HepG2 (cell line): ENCODE data around the gene LRBA. TPM values are rescaled to one million over a fixed set of nuclear protein-coding genes. Genes with fewer than 3 reads are reported as not detected.

Experiments
- CREB1 ChIP-seq, 2 experiments: fragments of 450-650 bp in 1 of 2; IDR thresholded peaks; 2 replicates each; pipeline ENCODE4 v1.6.1; 2016 to 2017; ENCODE audit warnings: control low read depth in 1 of 2, mild to moderate bottlenecking in 1 of 2, missing compliant biosample characterization in 1 of 2, missing genetic modification characterization in 1 of 2
- FOXJ3 ChIP-seq: sonication (generic); formaldehyde crosslinking; IDR thresholded peaks from 2 replicates; pipeline ENCODE4 v1.4.0; 2020; ENCODE audit warnings: missing genetic modification reagents, mild to moderate bottlenecking, borderline replicate concordance
- GATA4 ChIP-seq: sonication (generic); IDR thresholded peaks from 2 replicates; pipeline ENCODE4 v1.6.1; 2016; ENCODE audit warnings: antibody characterized with exemption, low read depth, borderline replicate concordance
- HNF4A ChIP-seq: sonication (generic); formaldehyde crosslinking; IDR thresholded peaks from 2 replicates; pipeline ENCODE4 v1.4.0; 2020; ENCODE audit warnings: missing genetic modification reagents
- ISL2 ChIP-seq: sonication (generic); formaldehyde crosslinking; IDR thresholded peaks from 2 replicates; pipeline ENCODE4 v1.5.0; 2020; ENCODE audit warnings: missing genetic modification reagents
- MED8 ChIP-seq: sonication (generic); formaldehyde crosslinking; IDR thresholded peaks from 2 replicates; pipeline ENCODE4 v1.8.1; 2023; ENCODE audit warnings: mild to moderate bottlenecking, missing genetic modification reagents; ENCODE audit not compliant: insufficient replicate concordance
- MTF2 ChIP-seq: sonication (generic); formaldehyde crosslinking; IDR thresholded peaks from 2 replicates; pipeline ENCODE4 v1.5.0; 2020; ENCODE audit warnings: missing genetic modification reagents, borderline replicate concordance
- MYC ChIP-seq: sonication (generic); formaldehyde crosslinking; IDR thresholded peaks from 2 replicates; pipeline ENCODE4 v1.9.0; 2021; ENCODE audit warnings: missing genetic modification reagents, borderline replicate concordance
- PLRG1 ChIP-seq: fragments of 450-650 bp; conservative IDR thresholded peaks from 2 replicates; pipeline ENCODE4 v1.6.1; 2016
- RBM39 ChIP-seq: fragments of 200-400 bp; formaldehyde crosslinking; IDR thresholded peaks from one replicate; pipeline ENCODE4 v1.6.1; 2018; ENCODE audit warnings: antibody characterized with exemption, mild to moderate bottlenecking, low read depth, low read length; ENCODE audit not compliant: poor library complexity, severe bottlenecking
- RFX5 ChIP-seq: IDR thresholded peaks from 2 replicates; pipeline ENCODE4 v1.6.1; 2011; ENCODE audit warnings: low read depth, low read length, improper control_type of control experiment
- SALL1 ChIP-seq: sonication (generic); formaldehyde crosslinking; IDR thresholded peaks from 2 replicates; pipeline ENCODE4 v1.8.0; 2022; ENCODE audit warnings: mild to moderate bottlenecking, missing genetic modification reagents
- ZEB1 ChIP-seq: IDR thresholded peaks from 2 replicates; pipeline ENCODE4 v1.6.1; 2012; ENCODE audit warnings: mild to moderate bottlenecking, low read depth, inconsistent platforms; ENCODE audit not compliant: insufficient replicate concordance
- ZNF615 ChIP-seq: sonication (generic); formaldehyde crosslinking; IDR thresholded peaks from 2 replicates; pipeline ENCODE4 v1.5.0; 2020; ENCODE audit warnings: mild to moderate bottlenecking, missing genetic modification reagents, borderline replicate concordance
- ZNF850 ChIP-seq: sonication (generic); formaldehyde crosslinking; conservative IDR thresholded peaks from 2 replicates; pipeline ENCODE4 v1.9.0; 2021; ENCODE audit warnings: mild to moderate bottlenecking, missing genetic modification reagents
- ZSCAN20 ChIP-seq: sonication (generic); formaldehyde crosslinking; IDR thresholded peaks from 2 replicates; pipeline ENCODE4 v1.4.0; 2020; ENCODE audit warnings: missing genetic modification reagents, mild to moderate bottlenecking, borderline replicate concordance
- polyA plus RNA-seq, 8 experiments: library from polyadenylated mRNA; depleted of rRNA in 3 of 8; stranded (reverse) in 7 of 8; unstranded in 1 of 8; fragments of >200 nt; fragmentation: Illumina TruSeq in 4 of 8; extraction: Trizol in 4 of 8; gene quantifications; 2 replicates each; pipeline versions ENCODE4 v1.2.1 to v1.2.3, GENCODE V29; 2011 to 2016; ENCODE audit warnings: low read depth in 4 of 8, missing spikeins in 1 of 8, mixed read lengths in 1 of 8; ENCODE audit not compliant: insufficient read depth in 1 of 8
- total RNA-seq, 5 experiments: library from RNA; depleted of rRNA; stranded (reverse); fragments of >200 nt; fragmentation: Illumina TruSeq; extraction: Trizol; gene quantifications; 2 replicates each; pipeline ENCODE4 v1.2.3, GENCODE V29; 2016; ENCODE audit warnings: low read depth in 1 of 5
- TF ChIP-seq, protein P1 (sequence below): IDR thresholded peaks from 2 replicates; pipeline ENCODE4 v1.6.1; 2016; ENCODE audit warnings: low read depth, control low read depth
- TF ChIP-seq, protein P2 (sequence below), 2 experiments: fragments of 450-650 bp in 1 of 2; sonication (generic) in 1 of 2; formaldehyde crosslinking; IDR thresholded peaks; 2 replicates each; pipeline versions ENCODE4 v1.5.0 to v1.8.0; 2020 to 2022; ENCODE audit warnings: mild to moderate bottlenecking in 1 of 2, missing genetic modification reagents in 1 of 2
- TF ChIP-seq, protein P3 (sequence below): sonication (generic); formaldehyde crosslinking; IDR thresholded peaks from 2 replicates; pipeline ENCODE4 v1.5.0; 2020; ENCODE audit warnings: missing genetic modification reagents

The LRBA gene
- total and polyA plus RNA-seq, 2 of the 13 experiments (the other 11 are each of a cell fraction or from before 2014, with no cell fraction given), result 21.0 to 37.2 TPM

DNA sequence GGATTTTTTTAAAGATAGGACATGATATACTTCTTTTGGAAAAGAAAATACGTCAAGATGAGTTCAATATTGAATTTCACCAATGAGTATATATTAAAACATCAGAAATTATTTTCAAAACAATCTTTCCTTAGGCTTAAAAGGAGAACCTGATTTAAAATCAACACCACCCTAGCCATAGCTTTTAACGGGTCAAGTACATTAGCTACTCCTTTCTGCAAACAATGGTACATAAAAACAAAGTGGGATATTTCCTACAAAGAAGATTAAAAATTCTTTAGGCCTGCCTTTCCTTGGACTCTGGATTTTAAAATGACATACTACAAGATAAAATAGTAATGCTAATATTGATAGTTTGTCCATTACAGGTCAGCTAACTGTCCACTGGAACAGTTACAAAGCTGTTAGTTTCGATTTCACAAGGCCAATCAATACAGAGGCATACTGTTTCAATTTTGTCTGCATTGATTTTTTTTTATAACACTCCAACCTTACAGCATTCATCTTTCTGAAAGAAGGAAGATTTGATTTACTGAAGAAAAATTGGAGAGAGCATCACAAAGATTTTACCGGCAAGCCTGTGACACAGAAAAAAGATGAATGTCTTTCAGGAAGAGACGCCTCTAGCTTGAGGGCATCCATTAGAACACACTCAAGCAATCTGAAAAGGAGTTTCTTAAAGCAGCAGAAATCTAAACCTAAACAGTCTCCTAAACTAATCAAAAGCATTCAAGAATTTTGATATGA is 335.9 kb downstream of the LRBA start (continued):
- TF ChIP-seq SALL1 (CRISPR knock-in tag), result no peak
- TF ChIP-seq GATA4, result no peak
- peak; percentile 41; the same call in 1 of the 2 replicates for TF ChIP-seq FOXJ3 (CRISPR knock-in tag)
- TF ChIP-seq, protein P1, sequence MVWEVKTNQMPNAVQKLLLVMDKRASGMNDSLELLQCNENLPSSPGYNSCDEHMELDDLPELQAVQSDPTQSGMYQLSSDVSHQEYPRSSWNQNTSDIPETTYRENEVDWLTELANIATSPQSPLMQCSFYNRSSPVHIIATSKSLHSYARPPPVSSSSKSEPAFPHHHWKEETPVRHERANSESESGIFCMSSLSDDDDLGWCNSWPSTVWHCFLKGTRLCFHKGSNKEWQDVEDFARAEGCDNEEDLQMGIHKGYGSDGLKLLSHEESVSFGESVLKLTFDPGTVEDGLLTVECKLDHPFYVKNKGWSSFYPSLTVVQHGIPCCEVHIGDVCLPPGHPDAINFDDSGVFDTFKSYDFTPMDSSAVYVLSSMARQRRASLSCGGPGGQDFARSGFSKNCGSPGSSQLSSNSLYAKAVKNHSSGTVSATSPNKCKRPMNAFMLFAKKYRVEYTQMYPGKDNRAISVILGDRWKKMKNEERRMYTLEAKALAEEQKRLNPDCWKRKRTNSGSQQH, result no peak
- peak; percentile 52 for TF ChIP-seq HNF4A (CRISPR knock-in tag)
- no peak for TF ChIP-seq ZSCAN20 (CRISPR knock-in tag)
- no peak for TF ChIP-seq MED8 (CRISPR knock-in tag)
- no peak for TF ChIP-seq PLRG1
- no peak for TF ChIP-seq ZEB1
- TF ChIP-seq MTF2, result no peak
- TF ChIP-seq MYC (CRISPR knock-in tag), result no peak
- TF ChIP-seq RBM39, result no peak
- no peak for TF ChIP-seq ZNF850 (CRISPR knock-in tag)
- TF ChIP-seq ZNF615 (CRISPR knock-in tag), result no peak
- peak; percentile 68; the same call in 1 of the 2 replicates for TF ChIP-seq ISL2 (CRISPR knock-in tag)
- TF ChIP-seq RFX5, result no peak
- TF ChIP-seq, protein P2, sequence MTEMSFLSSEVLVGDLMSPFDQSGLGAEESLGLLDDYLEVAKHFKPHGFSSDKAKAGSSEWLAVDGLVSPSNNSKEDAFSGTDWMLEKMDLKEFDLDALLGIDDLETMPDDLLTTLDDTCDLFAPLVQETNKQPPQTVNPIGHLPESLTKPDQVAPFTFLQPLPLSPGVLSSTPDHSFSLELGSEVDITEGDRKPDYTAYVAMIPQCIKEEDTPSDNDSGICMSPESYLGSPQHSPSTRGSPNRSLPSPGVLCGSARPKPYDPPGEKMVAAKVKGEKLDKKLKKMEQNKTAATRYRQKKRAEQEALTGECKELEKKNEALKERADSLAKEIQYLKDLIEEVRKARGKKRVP (CRISPR knock-in tag; IDR thresholded peaks at IDR 0.05), result no peak
- no peak for TF ChIP-seq CREB1 (IDR thresholded peaks at IDR 0.05)
- TF ChIP-seq CREB1 (CRISPR knock-in tag; IDR thresholded peaks at IDR 0.05), result 0 out of 2 replicates have a peak, but pooled peaks have one; percentile 28
- TF ChIP-seq, protein P3, sequence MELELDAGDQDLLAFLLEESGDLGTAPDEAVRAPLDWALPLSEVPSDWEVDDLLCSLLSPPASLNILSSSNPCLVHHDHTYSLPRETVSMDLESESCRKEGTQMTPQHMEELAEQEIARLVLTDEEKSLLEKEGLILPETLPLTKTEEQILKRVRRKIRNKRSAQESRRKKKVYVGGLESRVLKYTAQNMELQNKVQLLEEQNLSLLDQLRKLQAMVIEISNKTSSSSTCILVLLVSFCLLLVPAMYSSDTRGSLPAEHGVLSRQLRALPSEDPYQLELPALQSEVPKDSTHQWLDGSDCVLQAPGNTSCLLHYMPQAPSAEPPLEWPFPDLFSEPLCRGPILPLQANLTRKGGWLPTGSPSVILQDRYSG, result no peak
- TF ChIP-seq, all 625 proteins: peak for 15
